GM19035 (cell line): ENCODE results near the gene ADGRG6.
"Not testable (repeated sequence)": the region's sequence is repeated elsewhere in the genome, so short reads cannot be mapped to it uniquely, and the experiment has no call there.

ENCODE experiments used
- ATAC-seq: cut with Tn5 transposase; IDR thresholded peaks from one replicate; pipeline ENCODE4 v1.9.1; 2021; ENCODE audit not compliant: unreplicated experiment

ADGRG6 gene

DNA sequence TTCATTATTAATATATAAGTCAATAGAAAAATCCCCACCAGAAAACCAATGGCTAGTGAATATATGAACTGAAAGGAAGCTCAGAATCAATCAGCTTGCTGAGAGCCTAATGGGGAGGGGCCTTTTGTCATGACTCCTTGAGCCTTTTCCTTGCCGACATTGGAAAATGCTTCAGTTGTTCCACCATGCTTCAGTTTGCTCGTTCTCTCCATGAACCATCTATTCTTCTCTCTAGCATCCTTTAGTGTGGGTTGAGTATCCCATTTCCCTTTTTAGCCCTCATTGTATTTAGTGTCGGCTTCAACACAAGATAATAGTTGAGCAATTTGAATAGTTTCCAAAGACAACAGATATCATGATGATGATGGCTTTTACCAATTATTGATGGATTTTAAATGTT lies 139.9 kb downstream of the ADGRG6 start:
- ATAC-seq: no peak

DNA sequence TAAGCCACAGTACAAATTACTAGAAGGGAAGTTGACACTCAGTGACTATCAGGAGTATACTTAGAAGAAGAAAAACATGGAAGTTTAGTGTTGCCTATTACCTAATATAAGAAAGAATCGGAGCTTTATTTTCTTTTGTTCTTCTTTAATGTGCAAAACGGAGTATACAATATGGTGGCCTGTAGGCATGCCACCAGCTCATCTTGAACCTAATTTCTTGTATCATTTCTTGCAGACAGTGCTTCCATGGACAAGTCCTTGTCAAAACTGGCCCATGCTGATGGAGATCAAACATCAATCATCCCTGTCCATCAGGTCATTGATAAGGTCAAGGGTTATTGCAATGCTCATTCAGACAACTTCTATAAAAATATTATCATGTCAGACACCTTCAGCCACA lies 141.3 kb downstream of the ADGRG6 start:
- no peak for ATAC-seq

DNA sequence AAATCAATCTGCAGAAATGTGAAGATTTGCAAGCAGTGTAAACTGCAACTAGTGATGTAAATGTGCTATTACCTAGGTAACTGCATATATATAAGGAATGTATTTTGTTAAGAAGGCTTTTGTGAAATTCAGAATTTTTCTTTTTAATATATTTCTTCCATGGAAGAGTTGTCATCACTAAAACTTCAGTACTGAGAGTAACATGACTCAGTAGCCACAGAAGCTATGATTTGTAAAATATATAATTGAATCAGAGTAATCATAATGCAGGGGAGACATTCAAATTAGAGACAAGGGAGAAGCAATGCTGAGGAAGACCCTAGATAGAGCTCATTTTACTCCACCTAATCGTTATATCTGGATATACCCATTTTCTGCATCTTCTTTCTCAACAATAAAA lies 141.7 kb downstream of the ADGRG6 start:
- ATAC-seq: no peak

DNA sequence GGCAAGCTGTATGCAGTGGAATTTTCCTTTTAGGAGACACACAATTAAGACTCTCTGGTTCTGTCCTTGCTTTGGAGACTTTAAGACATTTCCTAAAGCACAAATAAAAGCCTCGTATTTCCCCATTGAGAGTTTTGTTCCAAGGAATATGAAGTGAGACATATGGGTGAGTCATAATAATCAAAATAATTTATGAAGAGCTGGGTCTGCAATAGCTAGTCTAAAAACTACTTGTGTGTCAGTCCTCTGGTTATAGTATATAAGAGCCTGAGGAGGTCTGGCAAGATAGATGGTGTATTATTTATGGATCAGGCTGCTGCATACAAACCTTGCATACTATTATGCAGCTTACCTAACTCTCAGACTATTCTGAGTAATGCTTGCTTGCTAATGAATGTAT lies 142.6 kb downstream of the ADGRG6 start:
- ATAC-seq: no peak

DNA sequence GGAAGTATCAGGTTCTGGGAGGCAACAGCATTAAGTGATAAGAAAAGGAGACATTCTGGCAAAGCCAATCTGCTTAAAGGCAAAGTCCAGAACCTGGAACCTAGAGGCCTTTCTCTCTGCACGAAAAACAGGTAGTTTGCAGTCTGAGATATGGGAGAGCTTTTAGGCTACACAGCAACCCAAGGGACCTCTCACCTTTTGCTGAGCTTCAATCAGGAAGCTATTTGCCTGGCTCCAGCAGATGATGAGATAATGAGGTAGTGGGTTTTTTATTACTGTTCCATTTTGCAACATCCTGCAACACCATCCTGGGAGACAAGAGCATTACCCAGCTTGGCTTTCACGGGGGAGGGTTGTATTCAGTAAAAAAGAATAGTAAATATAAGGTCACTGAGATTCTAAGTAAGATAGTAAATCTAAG lies 143.1 kb downstream of the ADGRG6 start:
- ATAC-seq: no peak

DNA sequence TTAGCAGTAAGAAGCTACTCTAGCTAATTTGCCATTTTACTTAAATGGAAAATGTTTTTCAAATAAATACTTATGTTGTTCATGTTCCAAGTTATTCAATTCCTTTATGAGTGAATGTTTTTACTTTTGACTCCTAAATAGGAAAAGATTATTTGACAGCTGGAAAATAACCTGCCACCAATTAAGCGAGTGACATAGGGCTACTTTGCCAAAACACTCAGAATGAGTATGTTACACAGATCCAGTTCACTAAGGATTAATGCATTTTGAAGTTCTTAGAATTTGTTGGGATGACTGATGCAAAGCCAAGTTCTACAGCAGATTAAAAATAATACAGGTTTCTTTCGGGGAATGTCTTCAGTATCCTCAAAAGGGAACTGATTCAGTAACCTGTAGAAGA lies 144.4 kb downstream of the ADGRG6 start:
- ATAC-seq: no peak

DNA sequence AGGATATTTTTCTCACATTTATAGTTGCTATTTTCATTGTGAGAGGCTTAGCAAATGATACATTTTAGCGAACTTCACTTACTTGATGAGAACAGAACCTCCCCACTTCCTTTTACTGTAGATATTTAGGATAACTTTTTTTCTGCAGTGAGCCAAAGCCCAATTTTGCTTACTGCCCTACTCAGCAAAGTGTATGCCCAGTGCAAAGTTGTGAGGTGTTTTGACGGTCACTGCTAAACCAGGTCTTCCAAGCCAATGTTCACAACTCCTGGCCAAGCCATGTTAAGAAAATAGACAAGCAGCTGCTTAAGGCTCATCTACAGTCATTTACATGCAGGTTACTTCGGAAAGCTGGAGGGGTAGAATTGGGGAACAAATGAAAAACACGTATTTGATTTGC lies 144.8 kb downstream of the ADGRG6 start:
- ATAC-seq: no peak

DNA sequence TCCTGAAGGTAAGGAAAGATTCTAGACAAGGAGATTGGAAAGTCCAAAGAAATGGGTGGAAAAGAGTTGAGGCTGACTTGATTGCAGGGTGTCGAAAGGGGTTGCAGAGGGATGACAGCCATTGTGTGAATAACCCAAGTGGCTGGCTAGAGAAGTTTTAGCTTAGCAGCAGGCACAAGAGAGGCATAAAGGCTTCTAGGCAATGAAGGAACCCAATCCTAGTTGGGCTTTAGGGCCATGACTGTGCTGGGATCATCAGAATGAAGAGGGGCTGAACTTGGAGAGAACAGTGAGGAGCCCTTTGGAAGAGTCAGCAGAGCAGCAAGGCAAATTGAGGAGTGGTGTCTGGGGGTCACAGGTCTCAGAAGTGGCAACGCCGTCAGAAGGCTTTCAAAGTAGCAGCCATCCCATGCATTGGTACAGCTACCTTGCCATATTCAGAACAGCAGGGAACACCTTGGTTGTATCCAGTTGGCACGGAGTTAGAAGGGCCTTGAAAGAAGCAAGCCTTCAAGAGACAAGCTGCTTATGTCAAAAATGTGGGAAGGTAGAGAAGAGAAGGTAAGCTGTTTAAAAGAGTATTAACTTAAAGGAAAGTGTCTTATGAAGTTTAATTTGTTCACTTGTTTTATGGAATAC lies 146.4 kb downstream of the ADGRG6 start:
- ATAC-seq: no peak

DNA sequence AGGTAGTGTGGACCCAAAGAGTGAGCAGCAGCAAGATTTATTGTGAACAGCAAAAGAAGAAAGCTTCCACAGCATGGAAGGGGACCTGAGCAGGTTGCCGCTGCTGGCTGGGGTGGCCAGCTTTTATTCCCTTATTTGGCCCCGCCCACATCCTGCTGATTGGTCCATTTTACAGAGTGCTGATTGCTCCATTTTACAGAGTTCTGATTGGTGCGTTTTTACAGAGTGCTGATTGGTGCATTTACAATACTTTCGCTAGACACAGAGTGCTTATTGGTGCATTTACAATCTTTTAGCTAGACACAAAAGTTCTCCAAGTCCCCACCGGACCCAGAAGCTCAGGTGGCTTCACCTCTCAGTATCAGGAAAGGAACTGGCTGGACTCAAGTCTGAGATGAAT lies 149.0 kb downstream of the ADGRG6 start:
- not testable (repeated sequence) for ATAC-seq

DNA sequence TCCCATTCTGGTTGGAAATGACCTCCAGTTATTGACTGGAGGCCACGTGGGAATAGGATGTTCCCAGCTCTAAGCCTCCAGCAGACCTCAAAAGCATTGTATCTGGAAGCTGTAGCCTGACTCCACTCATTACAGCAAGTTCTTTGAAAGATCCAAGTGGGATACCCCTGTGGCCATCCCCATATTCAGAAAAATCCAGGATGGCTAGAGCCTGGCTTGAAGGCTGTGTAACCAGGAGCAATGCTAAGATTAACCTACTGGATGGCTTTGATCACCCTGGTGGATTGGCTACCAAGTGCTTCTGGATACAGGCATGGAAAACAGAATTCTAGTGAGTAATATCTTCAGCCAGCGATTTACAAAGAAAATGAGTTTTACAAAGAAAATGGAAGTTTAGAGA lies 151.2 kb downstream of the ADGRG6 start:
- ATAC-seq: no peak

DNA sequence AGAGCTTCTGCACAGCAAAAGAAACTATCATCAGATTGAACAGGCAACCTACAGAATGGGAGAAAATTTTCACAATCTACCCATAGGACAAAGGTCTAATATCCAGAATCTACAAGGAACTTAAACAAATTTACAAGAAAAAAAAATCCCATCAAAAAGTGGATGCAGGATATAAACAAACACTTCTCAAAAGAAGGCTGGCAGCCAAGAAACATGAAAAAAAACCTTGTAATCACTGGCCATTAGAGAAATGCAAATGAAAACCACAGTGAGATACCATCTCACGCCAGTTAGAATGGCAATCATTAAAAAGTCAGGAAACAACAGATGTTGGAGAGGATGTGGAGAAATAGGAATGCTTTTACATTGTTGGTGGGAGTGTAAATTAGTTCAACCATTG lies 152.4 kb downstream of the ADGRG6 start:
- not testable (repeated sequence) for ATAC-seq

DNA sequence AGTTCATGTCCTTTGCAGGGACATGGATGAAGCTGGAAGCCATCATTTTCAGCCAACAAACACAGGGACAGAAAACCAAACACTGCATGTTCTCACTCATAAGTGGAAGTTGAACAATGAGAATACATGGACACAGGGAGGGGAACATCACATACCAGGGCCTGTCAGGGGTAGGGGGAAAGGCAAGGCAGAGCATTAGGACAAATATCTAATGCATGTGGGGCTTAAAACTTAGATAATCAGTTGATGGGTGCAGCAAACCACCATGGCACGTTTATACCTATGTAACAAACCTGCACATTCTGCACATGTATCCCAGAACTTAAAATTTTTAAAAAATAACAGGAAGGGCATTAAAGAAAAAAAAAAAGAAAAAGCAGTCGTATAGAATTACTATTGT lies 153.0 kb downstream of the ADGRG6 start:
- ATAC-seq: not testable (repeated sequence)

DNA sequence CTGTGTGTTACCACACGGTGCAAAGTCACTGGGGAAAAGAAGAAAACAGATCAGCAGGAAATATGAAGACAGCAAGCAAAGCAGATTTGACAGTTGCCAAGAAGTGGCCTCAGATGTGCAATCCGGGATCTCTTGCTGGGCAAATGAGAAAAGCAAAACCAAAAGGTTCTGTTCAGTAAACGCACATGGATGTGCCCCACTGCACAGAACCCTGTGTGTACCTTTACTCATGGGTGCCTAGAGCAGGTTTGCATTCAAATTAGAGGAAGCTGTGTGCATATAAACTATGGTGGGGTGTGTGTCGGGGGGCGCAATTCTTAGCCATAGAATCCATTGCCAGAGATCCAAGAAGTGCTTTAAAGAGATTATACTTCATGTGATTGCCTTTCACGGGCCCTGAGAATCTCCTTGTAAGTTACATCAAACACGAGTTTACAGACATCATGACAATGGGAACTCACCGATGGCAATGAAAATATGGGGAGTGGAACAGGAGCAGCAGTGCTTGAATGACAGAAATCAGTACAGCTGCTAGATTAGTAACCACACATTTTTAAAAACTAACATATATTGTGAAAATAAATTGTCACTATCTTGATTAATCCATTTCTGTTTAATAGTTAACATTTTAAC lies 154.3 kb downstream of the ADGRG6 start:
- ATAC-seq: no peak

DNA sequence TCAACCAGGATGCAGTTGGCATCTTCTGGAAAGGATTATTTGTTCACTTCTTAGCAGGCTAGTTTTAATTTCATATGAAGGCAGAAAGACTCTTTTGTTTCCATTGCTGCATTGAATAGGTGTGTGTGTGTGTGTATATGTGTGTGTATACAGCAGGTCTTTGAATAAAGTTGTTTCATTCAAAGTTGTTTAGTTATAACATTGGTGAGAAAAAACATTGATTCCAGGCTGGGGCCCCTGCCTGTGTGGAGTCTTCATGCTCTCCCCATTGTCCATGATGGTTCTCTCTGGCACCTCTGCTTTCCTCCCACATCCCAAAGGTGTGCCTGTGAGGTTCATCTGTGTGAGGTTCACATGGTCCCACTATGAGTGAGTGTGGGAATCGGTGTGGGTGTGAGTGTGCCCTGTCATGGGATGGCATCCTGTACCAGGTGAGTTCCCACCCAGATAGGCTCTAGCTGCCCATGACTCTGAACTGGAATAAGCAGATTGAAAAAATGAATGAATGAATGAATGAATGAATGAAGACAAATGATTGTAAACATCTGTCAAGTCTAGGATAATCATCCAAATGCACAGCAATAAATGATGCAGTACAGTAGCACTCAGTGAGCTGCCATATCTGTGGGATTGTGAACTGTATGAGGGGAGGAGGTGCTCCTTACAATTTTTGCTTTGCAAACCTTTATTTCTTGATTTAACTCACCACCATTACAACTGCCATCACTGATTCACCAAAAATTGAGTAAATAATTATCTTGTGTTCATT lies 156.0 kb downstream of the ADGRG6 start:
- ATAC-seq: no peak

DNA sequence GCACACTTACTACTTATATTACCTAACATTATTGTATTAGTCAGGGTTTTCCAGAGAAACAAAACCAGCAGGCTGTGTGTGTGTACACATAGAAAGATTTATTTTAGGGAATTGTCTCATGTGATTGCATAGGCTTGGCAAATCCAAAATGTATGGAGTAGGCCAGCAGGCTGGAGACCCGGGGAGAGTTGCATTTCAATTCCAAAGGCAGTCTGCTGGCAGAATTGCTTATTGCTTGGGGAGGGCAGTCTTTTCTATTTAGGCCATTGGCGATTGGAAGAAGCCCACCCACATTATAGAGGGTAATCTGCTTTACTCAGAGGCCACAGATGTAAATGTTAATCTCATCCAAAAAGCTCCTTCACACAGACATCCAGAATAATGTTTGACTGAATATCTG lies 157.0 kb downstream of the ADGRG6 start:
- no peak for ATAC-seq

DNA sequence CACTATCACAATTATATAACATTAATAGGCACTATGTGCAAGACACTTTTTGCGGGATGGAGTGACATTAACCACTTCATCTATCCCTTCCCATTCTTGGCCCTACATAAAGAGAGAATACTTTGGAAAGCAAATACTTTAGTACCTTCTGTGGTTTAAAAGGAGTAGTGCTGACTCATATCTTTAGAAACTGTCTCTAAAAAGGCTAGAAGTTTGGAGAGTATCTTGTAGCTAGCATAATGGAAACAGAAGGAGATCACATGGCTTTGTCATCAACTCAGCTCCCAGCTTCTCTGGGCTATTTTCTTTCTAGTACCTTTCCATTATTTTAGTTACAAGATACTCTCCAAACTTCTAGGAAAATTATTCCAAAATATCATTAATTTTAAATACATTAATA lies 157.5 kb downstream of the ADGRG6 start:
- ATAC-seq: no peak

DNA sequence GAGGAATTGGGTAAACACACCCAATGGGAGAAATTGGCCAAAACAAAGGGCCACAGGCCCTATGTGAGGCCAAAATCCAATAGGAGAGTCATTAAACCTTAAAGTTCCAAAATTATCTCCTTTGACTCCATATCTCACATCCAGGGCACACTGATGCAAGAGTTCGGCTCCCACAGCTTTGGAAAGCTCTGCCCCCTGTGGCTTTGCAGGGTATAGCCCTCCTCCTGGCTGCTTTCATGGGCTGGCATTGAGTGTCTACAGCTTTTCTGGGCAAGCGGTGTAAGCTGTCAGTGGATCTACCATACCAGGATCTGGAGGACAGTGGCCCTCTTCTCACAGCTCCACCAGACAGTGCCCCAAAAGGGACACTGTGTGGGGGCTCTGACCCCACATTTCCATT lies 160.5 kb downstream of the ADGRG6 start:
- no peak for ATAC-seq

DNA sequence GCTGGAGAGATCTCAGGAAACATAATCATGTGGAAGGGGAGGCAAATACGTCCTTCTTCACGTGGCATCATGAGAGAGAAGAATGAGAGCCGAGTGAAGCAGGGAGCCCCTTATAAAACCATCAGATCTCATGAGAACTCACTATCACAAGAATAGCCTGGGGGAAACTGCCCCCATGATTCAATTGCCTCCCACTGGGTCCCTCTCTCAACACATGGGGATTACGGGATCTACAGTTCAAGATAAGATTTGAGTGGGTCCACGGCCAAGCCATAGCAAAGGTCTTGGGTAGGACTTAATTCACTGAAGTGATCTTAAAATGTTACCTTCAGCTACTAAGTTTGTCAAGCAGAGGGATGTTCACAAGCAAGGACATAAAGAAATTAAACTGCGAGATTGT lies 162.2 kb downstream of the ADGRG6 start:
- no peak for ATAC-seq

DNA sequence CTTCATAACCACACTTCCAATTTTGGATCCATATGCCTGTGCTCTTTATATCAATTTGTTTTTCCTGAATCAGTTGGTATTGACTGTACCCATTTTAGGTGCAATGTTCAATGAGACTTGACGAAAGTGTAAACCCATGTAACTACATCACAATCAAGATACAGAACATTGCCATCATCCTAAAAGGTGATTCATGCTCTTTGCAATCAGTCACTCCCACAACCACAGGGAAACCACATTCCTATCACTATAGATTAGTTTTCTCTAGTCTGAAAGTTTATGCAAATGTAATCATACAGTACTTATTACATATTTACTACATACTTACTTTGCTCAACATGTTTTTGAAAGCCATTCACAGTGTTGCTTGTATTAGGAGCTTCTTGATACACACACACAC lies 167.4 kb downstream of the ADGRG6 start:
- no peak for ATAC-seq

DNA sequence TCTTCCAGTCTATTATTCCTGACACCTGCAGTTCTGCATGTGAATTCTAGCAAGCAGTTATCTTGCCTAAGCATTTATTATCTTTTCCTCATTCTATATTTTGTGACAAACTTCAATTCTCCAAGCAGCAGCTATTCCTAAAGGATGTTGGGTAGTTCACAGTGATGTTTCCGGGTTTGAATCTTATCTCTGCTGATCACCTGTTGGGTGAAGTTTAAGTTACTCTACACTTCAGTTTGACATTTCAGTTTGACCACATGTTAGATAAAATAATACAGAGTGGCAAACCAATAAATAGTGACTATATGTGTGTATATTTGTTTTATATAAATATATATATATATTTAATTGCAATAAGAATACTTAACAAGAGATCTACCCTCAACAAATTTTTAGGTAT lies 168.6 kb downstream of the ADGRG6 start:
- ATAC-seq: no peak

DNA sequence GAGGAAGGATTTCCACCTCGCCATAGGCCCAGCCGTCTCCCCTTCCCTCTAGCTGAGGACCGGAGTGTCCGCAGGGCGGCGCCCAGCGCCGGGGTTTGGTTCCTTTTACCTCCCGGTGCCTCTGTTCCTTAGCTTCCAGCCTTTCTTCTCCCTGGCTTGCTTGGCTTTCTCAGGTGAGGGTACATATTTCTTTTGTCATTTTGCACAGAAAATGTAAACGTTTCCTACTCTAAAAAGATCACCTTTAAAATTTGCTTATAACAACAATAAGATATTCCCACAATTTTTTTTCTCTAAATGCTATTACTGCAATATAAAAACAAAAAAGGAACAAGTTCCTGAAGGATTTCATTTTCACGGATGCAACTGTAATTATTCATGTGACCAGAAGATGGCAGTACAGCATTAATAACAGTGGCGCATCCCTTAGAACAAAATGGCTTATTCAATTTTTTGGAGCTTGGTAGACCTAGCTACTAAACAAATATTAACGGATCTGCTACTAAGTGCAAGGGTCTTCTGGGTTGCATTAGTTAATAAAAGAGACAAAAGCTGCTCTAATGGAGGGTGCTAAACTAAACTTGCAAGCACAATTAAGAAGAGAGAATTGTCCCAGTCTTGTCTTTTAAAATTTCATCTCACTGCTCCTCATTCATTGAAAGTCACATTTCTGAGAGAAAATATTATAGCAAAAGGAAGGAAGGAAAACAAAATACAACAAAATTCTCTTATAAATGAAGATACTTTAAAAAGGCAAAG lies 172.9 kb downstream of the ADGRG6 start:
- ATAC-seq: peak; percentile 60

DNA sequence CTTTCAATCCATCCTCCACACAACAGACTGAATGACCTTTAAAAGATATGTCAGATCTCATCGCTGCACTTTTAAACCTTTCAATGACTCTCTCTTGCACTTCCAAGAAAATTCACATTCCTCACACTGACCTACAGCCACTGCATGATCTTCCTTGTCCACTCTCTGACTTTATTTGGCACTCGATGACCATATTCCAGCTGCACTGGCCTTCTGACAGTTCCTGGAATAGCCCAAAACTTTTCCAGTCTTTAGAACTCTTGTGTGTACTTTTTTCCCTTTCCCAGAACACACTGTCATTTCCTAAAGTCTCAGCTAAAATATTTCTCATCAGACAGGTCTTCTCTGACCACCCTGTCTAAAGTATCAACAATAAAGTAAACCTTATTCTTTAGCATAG lies 174.6 kb downstream of the ADGRG6 start:
- no peak for ATAC-seq
